ENCODE data around the gene ZNF184. TPM values are rescaled to one million over a fixed set of nuclear protein-coding genes. Genes with fewer than 3 reads are reported as not detected.

ZNF184 gene
- total RNA-seq, 2 experiments from 2014 or later, result 19.6 to 21.1 TPM

DNA sequence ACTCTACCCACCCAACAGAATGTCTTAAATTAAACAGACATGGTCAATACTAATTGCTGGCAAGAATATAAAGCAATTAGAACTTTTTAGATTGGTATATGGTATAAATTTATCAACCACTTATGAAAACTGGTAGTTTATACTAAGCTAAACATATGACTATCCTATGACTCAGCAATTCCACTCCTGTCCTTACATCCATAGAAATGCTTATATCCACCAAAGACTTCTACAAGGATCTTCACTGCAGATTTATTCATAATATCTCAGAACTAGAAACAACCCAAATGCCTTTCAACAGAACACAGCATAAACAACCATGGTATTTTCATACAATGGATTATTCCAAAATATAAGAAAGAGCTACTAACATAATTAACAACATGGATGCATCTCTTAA is 4.6 kb downstream of the ZNF184 start:
- Mint-ChIP-seq H3K4me1 (ENCODE audit: low read depth) (peaks cover 79% of the 10 kb centered on the region), H3K36me3 (ENCODE audit: low read depth) (peaks cover 78% of the 10 kb centered on the region), H3K9me3 (no peaks in the 10 kb centered on the region), H3K4me3 (no peak overlapping the region), H3K27me3 (no peaks in the 10 kb centered on the region), H3K27ac (no peak overlapping the region)
- Histone ChIP-seq H3K27me3 (ENCODE audit: control insufficient read depth in 1 of 2, insufficient read depth in 2 of 2, low read length in 2 of 2) (no peaks in the 10 kb centered on the region), H3K4me3 (ENCODE audit: low read length) (no peak overlapping the region), H3K4me1 (ENCODE audit: insufficient read depth, low read length) (peaks cover 13% of the 10 kb centered on the region), H3K27ac (ENCODE audit: low read depth in 1 of 2, low read length in 2 of 2) (no peak overlapping the region), H3K36me3 (ENCODE audit: insufficient read depth, low read length) (peaks cover 40% of the 10 kb centered on the region), H3K9me3 (ENCODE audit: control insufficient read depth in 1 of 2, insufficient read depth in 1 of 2, low read length in 2 of 2) (peaks cover 0 to 7% of the 10 kb centered on the region in 2 experiments)
- TF ChIP-seq, protein P1, sequence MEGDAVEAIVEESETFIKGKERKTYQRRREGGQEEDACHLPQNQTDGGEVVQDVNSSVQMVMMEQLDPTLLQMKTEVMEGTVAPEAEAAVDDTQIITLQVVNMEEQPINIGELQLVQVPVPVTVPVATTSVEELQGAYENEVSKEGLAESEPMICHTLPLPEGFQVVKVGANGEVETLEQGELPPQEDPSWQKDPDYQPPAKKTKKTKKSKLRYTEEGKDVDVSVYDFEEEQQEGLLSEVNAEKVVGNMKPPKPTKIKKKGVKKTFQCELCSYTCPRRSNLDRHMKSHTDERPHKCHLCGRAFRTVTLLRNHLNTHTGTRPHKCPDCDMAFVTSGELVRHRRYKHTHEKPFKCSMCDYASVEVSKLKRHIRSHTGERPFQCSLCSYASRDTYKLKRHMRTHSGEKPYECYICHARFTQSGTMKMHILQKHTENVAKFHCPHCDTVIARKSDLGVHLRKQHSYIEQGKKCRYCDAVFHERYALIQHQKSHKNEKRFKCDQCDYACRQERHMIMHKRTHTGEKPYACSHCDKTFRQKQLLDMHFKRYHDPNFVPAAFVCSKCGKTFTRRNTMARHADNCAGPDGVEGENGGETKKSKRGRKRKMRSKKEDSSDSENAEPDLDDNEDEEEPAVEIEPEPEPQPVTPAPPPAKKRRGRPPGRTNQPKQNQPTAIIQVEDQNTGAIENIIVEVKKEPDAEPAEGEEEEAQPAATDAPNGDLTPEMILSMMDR (IDR thresholded peaks at IDR 0.05), result no peak
- intact Hi-C loops (cut with DNase I, micrococcal nuclease), result no loop called here
- no peak for ATAC-seq (ENCODE audit: poor library complexity)
- ChIA-PET CTCF (interaction anchor here (0.6 kb wide), 1 partner anchor 284 kb away, joined by 3 read pairs; no protein-coding TSS in a partner anchor), POLR2A (interaction anchor here (0.6 to 1.2 kb wide), 2 partner anchors 11 to 50 kb away, joined by 3 to 8 read pairs; no protein-coding TSS in a partner anchor)
- DNase-seq, result no peak

DNA sequence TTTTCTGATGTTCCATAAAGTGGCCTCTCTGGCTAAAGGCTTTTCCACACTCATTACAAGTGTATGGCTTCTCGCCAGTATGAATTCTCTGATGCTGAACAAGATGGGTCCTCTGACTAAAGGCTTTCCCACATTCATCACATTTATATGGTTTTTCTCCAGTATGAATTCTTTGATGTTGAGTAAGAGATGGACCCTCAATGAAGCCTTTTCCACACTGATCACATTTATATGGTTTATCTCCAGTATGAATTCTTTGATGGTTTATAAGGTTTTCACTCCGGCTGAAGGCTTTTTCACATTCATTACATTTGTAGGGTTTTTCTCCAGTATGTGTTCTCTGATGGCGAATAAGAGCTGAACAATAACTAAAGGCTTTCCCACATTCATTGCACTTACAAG is 20.4 kb downstream of the ZNF184 start:
- no peaks in the 10 kb centered on the region for H3K4me1 ChIP-seq (ENCODE audit: insufficient read depth, low read length)
- ChIA-PET POLR2A (interaction anchor here (0.6 kb wide), 1 partner anchor 21 kb away, joined by 3 read pairs; no protein-coding TSS in a partner anchor), CTCF (no interaction called here)
- ATAC-seq (ENCODE audit: poor library complexity) (no peak), DNase-seq (no peak)
- no peak overlapping the region for H3K4me3 Mint-ChIP-seq
- no peak overlapping the region for H3K27ac ChIP-seq (ENCODE audit: low read depth in 1 of 2, low read length in 2 of 2)
- TF ChIP-seq, protein P1 (IDR thresholded peaks at IDR 0.05), result no peak
- H3K36me3 Mint-ChIP-seq (ENCODE audit: low read depth), result peaks cover 99% of the 10 kb centered on the region
- no peaks in the 10 kb centered on the region for H3K4me1 Mint-ChIP-seq (ENCODE audit: low read depth)
- H3K4me3 ChIP-seq (ENCODE audit: low read length), result no peak overlapping the region
- H3K27me3 ChIP-seq (ENCODE audit: control insufficient read depth in 1 of 2, insufficient read depth in 2 of 2, low read length in 2 of 2), result no peaks in the 10 kb centered on the region
- H3K9me3 Mint-ChIP-seq, result peaks cover 55% of the 10 kb centered on the region
- intact Hi-C loops (cut with DNase I, micrococcal nuclease), result no loop called here
- H3K27me3 Mint-ChIP-seq, result no peaks in the 10 kb centered on the region
- H3K9me3 ChIP-seq (ENCODE audit: control insufficient read depth in 1 of 2, insufficient read depth in 1 of 2, low read length in 2 of 2), result peaks cover 17 to 99% of the 10 kb centered on the region in 2 experiments
- H3K36me3 ChIP-seq (ENCODE audit: insufficient read depth, low read length), result peaks cover 65% of the 10 kb centered on the region
- H3K27ac Mint-ChIP-seq, result no peak overlapping the region

DNA sequence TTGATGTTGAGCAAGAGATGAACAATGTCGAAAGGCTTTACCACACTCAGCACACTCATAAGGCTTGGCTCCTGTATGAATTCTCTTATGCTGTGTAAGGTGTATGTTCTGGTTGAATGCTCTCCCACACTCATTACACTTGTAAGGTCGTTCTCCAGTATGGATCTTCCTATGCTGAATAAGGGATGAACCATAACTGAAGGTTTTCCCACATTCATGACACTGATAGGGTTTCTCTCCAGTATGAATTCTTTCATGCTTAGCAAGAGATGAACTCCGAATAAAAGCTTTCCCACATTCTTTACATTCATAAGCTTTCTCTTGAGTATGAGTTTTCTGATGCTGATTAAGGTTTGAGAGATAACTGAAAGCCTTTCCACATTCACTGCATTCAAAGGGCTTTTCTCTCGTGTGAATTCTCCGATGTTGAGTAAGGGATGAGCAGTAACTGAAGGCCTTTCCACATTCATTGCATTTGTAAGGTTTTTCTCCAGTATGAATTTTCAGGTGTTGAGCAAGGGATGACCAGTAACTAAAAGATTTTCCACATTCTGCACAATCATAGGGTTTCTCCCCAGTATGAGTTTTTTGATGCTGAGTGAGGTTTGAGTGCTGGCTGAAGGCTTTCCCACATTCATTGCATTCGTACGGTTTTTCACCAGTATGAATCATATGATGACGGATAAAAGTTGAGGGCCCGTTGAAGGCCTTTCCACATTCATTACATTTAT is 21.1 kb downstream of the ZNF184 start:
- ChIA-PET CTCF (no interaction called here), POLR2A (no interaction called here)
- H3K4me3 ChIP-seq (ENCODE audit: low read length), result no peak overlapping the region
- DNase-seq, result no peak
- peaks cover 55% of the 10 kb centered on the region for H3K9me3 Mint-ChIP-seq
- no peak overlapping the region for H3K27ac ChIP-seq (ENCODE audit: low read depth in 1 of 2, low read length in 2 of 2)
- peaks cover 98% of the 10 kb centered on the region for H3K36me3 Mint-ChIP-seq (ENCODE audit: low read depth)
- no peak overlapping the region for H3K27ac Mint-ChIP-seq
- TF ChIP-seq, protein P1 (IDR thresholded peaks at IDR 0.05), result no peak
- intact Hi-C loops (cut with DNase I, micrococcal nuclease), result no loop called here
- peaks cover 23 to 98% of the 10 kb centered on the region in 2 experiments for H3K9me3 ChIP-seq (ENCODE audit: control insufficient read depth in 1 of 2, insufficient read depth in 1 of 2, low read length in 2 of 2)
- no peaks in the 10 kb centered on the region for H3K27me3 ChIP-seq (ENCODE audit: control insufficient read depth in 1 of 2, insufficient read depth in 2 of 2, low read length in 2 of 2)
- H3K27me3 Mint-ChIP-seq, result no peaks in the 10 kb centered on the region
- no peaks in the 10 kb centered on the region for H3K4me1 Mint-ChIP-seq (ENCODE audit: low read depth)
- peaks cover 58% of the 10 kb centered on the region for H3K36me3 ChIP-seq (ENCODE audit: insufficient read depth, low read length)
- H3K4me3 Mint-ChIP-seq, result no peak overlapping the region
- ATAC-seq (ENCODE audit: poor library complexity), result no peak
- H3K4me1 ChIP-seq (ENCODE audit: insufficient read depth, low read length), result no peaks in the 10 kb centered on the region

Data from CD4-positive, alpha-beta T cell (primary cell).